Measurements from ENCODE around the gene ZDHHC11B. TPM values are rescaled to one million over a fixed set of nuclear protein-coding genes. Genes with fewer than 3 reads are reported as not detected.

Gene ZDHHC11B
- total RNA-seq, 1 donor from 2014 or later: 0.64 TPM

DNA sequence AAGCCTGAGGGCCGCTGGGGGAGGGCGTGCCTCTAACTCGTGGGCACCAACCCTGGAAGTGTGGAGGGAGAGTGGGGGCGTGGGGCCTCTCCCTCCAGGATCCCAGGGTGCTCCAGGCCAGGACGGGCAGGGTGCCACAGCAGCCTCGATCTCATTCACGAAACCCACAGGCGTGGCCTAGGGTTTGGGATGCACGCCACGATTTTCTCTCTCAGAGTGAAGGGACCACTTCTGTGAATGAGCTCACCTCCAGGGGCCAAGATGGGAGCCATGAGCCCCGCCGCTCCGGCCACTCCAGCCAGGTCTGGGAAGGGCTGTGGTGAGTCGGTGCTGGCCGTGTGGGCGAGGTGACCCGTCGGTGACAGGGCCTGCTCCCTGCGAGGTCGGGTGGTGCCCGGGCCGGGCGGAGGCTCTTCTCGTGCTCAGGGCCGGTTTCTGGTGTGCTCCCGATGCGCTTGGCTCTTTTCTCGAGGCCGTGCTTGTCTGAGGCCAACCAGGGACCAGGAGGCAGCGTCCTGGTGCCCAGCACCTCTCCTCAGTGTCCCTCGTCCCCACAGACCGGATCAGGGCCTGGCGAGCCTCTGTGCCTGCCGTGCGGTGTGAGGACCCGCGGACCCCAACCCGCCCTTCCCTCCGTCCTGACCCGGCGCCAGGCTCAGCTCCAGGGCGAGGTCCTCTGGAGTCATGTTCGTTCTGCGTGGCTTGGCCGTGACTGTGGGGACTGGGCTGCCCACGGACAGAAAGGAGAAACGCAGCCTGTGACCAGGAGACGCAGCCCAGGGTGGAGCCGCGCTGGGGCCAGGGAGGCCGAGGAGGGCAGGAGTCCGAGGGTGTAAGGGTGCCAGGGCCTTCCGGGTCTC is 122.4 kb downstream of the ZDHHC11B start:
- peaks cover 0 to 12% of the 10 kb centered on the region in 2 donors for H3K9me3 ChIP-seq
- H3K4me3 ChIP-seq: no peak overlapping the region
- DNase-seq (ENCODE audit: low spot score in 2 of 2): no peak
- H3K27me3 ChIP-seq: no peaks in the 10 kb centered on the region
- no peak for TF ChIP-seq CTCF (IDR thresholded peaks at IDR 0.05)
- H3K36me3 ChIP-seq: peaks cover 22 to 84% of the 10 kb centered on the region in 2 donors
- intact Hi-C loops (cut with DNase I): loop anchor here (10.0 kb wide), 1 partner anchor 47 kb away; the partner anchor contains the start of gene CEP72
- H3K27ac ChIP-seq: no peak overlapping the region
- no peaks in the 10 kb centered on the region for H3K4me1 ChIP-seq

DNA sequence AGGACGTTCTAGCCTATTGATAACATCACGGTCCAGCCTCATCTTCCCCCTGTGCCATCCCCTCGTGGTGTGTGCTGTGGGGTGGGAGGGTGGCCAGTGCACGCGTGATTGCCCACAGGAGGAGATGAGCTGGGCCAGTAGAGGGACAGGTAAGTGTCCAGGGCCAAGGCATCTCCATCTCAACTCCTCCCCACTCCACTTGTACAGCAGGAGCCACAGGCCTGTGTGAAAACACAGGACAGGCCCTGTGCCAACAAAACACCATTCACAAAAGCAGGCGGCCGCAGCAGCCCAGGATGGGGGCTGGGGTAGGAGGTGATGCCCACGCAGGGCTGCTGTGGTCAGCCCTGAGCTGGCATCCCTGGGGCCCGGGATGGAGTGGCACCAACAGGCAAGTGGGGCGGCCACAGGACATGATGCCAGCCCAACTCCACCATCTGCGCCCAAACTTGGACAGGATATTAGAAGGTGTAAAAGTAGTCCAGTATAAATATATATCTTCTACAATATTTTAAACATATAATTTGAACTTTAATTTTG is 124.0 kb downstream of the ZDHHC11B start:
- intact Hi-C loops (cut with DNase I): loop anchor here (10.0 kb wide), 1 partner anchor 46 kb away; the partner anchor contains the start of gene CEP72
- Histone ChIP-seq H3K27me3 (no peaks in the 10 kb centered on the region), H3K27ac (no peak overlapping the region), H3K4me1 (no peaks in the 10 kb centered on the region), H3K36me3 (peaks cover 22 to 75% of the 10 kb centered on the region in 2 donors), H3K9me3 (peaks cover 0 to 12% of the 10 kb centered on the region in 2 donors), H3K4me3 (no peak overlapping the region)
- TF ChIP-seq CTCF (IDR thresholded peaks at IDR 0.05): no peak
- DNase-seq (ENCODE audit: low spot score in 2 of 2): no peak

Other genes with a start within 250 kb of the ZDHHC11B start
- 0.32 TPM for gene CEP72, start 172.4 kb downstream of the ZDHHC11B start, total RNA-seq
- 13.8 TPM for gene TPPP, start 91.4 kb downstream of the ZDHHC11B start, total RNA-seq
- gene ZDHHC11, start 66.3 kb upstream of the ZDHHC11B start, total RNA-seq: not detected
- gene BRD9, start 108.1 kb upstream of the ZDHHC11B start, total RNA-seq: 13.6 TPM
- not detected for gene TRIP13, start 108.2 kb upstream of the ZDHHC11B start, total RNA-seq
- gene NKD2, start 224.1 kb upstream of the ZDHHC11B start, total RNA-seq: 6.5 TPM

Data from ascending aorta (tissue), 2 donors.